Hematopoietic multipotent progenitor cell treated with erythropoietin and hydrocortisone succinate and interleukin-3 and kit ligand, for 8 days (in vitro differentiated cells): ENCODE data around the gene SLC27A5.
"Not testable (repeated sequence)": the region's sequence is repeated elsewhere in the genome, so short reads cannot be mapped to it uniquely, and the experiment has no call there.

Source experiments
- DNase-seq: peaks from one replicate; pipeline ENCODE4 v3.0.0-alpha.2; 2015

SLC27A5 gene

DNA sequence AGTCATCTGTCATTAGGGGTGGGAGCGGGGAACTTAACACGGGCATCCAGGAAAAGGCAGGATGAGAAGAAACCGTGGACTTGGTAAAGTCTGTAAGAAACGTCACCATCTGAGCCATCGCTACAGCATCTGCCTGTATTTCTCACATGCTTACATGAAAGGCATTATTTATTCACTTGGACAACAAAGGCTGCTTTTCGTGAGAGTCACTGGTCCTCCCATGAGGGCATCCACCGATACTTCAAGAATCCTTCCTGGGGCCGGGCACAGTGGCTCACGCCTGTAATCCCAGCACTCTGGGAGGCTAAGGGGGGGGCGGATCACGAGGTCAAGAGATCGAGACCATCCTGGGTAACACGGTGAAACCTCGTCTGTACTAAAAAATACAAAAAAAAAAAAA lies 19.5 kb downstream of the SLC27A5 start:
- no peak for DNase-seq

DNA sequence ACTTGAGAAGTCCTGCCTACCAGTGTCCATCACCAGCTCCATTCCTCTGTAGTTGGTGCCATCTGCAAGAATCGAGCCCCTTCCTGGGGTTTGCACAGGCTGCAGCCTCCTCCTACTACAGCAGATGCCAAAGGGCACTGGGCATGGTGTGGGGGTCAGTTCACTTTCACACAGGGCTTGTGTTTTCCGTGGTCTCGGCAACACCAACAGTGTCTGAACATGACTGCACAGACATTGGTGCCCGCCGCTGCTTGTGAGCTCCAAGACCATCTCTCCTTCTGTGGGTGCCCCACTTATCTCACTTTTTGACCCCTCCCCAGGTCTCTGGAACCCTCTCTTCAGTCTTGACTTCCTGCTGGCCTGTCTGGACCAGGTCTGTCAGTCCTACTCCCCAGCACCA lies 20.4 kb downstream of the SLC27A5 start:
- no peak for DNase-seq

DNA sequence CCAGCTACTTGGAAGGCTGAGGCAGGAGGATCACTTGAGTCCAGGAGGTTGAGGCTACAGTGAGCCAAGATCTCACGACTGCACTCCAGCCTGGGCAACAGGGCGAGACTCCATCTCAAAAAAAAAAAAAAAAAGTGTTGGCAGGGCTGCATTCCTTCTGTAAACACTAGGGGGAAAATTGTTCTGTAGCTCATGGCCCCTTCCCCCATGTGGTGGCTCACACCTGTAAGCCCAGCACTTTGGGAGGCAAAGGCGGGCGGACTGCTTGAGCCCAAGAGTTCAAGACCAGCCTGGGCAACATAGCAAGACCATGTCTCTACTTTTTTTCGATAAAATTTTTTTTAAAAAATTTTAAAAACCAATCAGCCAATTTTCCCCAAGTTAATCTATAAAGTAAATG lies 27.4 kb downstream of the SLC27A5 start:
- peak; percentile 33 for DNase-seq

DNA sequence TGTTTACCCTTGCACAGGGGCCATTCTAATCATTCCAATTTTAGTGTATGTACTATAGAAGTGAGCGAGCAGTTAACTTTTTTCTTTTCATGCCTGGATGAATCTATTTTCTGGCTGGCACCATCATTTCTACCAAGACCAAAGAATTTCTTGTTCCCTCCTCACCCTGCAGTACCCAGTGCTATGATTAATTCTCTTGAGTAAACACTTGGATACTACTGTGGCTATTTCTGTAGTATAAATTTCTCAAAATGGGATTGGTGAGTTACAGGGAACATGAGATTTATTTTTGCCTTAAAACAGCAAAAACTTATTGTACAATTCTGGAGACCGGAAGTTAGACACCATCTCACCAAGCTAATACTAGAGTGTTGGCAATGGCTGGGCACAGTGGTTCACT lies 28.0 kb downstream of the SLC27A5 start:
- DNase-seq = no peak

DNA sequence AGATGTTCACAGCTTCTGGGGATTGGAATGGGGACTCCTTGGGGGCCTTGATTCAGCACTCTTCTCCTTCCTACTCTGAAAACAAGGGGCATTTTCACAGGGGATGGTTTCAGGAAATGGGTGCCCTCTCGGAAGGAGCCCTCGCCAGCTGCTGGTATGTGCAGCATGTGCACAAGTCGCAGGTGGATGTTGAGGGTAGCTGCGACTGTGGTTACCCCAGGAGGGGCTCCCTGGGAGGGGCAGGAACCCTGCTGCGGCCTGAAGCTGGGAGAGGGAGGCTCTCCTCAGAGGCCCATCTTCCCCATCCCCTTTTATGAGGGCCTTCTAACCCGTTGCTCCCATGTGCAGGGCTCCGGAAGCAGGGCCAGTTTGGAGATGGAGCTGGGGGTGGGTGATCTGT lies 29.4 kb downstream of the SLC27A5 start:
- DNase-seq = no peak

DNA sequence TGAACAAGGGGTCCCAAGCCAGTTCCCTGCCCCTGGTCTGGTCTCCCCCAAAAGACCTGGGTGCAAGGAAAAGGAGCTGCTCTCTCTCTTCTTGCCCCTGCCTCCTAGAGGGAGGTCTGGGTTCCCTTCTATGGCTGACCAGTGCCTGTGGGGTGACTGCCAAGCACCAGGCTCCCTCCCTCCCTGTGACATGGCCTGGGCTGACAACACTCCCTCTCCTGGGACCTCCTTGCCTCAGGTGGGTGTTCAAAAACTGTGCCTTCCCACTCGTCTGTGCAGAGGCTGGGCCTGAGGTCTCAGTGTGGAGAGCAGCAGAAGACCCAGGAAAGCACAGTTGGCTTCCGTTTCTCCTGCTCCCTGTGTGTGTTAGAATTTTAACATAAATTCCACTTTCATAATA lies 31.0 kb downstream of the SLC27A5 start:
- no peak for DNase-seq

DNA sequence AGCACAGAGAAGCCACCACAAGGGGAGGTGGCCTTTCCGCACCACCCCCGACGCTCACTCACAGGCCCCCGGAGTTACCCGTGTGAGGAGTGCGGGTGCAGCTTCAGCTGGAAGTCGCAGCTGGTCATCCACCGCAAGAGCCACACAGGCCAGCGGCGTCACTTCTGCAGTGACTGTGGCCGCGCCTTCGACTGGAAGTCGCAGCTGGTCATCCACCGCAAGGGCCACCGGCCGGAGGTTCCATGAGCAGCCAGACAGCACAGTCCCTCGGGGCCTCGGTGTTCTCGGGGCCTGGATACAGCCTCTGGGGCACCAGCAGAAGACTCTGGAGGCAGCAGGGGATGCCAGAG lies 31.3 kb downstream of the SLC27A5 start:
- DNase-seq = no peak

DNA sequence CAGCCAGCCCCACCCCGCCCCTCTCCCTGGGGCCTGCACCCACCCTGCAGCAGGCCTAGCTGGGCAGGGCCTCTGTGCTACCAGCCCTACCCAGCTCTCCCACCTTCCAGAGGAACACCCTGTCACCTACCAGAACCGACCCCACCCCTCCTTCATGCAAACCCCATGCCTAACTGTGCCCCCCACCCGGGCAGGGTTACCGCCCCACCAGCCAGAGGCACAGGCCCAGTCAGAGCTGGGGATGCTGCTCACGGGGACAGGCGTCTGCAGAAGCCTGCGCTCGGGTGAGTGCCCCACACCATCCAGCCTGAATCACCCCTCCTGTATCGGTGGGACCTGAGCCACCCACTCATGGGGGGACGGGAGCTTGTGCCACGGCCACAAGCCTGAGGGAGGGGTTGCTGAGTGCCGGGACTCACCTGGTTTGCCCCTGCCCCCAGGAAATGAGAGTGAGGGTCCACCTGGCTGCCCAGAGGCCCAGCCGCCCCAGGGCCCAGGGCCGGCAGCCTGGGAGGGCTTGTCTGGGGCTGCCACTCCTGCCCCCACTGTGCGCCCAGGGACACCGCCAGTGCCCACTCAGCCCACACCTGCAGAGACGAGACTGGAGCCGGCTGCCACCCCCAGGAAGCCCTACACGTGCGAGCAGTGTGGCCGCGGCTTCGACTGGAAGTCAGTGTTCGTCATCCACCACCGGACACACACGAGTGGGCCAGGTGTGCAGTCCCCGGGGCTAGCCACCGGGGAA lies 31.9 kb downstream of the SLC27A5 start:
- no peak for DNase-seq

DNA sequence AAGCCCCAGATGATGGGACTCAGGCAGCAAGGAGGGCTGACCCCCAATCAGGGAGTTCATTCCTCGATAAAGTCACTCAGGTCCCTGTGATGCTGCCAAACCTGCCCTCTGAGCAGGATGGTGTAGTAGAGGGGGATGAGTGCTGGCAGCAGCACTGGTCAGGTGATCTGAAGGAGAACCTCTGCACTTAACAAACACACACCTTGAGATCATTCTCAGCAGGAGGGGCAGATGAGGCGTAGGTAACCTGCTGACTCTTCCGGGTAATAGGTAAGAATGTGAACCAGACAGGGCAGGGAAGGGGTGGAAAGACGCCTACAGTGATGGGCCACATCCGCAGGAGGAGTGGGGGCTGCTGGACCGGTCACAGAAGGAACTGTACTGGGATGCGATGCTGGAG lies 32.5 kb downstream of the SLC27A5 start:
- DNase-seq = no peak

DNA sequence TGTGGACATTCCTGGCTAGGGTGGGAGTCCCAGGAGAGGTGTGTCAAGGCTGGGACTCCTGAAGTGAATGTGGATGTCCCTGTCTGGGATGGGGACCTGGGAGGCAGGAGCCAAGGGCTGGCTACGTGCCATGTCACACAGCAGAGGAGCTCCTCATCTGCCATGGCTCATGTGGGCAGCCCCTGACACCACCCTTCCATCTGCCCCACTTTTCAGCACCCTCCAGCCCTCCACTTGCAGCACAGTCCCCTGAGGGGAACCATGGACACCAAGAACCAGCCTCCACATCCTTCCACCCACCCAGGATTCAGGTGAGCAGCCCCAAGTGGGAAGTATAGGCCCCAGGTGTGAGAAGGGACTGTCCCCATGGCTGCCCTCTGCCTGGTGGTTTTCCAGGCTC lies 33.9 kb downstream of the SLC27A5 start:
- DNase-seq = no peak

DNA sequence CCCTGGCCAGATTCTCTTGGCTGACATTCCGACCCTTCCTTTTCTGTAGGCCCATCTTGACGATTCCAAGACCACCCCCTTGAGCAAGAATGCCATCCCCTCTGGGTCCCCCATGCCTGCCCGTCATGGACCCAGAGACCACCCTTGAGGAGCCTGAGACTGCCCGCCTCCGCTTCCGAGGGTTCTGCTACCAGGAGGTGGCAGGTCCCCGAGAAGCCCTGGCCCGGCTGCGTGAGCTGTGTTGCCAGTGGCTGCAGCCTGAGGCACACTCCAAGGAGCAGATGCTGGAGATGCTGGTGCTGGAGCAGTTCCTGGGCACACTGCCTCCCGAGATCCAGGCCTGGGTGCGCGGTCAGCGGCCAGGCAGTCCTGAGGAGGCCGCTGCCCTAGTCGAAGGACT lies 34.7 kb downstream of the SLC27A5 start:
- no peak for DNase-seq

DNA sequence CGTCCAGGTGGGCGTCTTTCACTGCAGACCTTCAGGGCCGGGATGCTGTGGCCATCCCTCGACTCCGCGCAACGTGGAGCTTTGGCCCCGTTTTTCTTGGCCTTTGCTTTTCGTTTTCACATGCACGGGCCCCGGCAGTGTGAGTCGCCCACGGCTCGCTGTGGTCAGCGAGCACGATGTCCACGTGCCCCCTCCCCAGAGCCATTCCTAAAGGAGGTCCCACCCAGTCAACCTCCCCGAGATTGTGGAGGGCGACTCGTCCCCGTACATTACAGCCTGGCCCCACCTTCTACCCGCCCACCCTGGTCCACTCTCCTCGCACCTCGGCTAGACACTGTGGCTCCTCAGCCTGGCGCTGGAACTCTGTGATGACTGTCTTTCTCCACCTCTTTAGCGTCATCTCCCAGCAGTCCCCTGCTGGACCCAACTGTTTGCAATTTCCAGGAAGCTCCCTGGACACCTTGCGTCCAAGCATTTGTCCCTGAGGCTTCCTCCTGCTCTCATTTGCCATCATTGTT lies 35.2 kb downstream of the SLC27A5 start:
- DNase-seq = peak; percentile 36

DNA sequence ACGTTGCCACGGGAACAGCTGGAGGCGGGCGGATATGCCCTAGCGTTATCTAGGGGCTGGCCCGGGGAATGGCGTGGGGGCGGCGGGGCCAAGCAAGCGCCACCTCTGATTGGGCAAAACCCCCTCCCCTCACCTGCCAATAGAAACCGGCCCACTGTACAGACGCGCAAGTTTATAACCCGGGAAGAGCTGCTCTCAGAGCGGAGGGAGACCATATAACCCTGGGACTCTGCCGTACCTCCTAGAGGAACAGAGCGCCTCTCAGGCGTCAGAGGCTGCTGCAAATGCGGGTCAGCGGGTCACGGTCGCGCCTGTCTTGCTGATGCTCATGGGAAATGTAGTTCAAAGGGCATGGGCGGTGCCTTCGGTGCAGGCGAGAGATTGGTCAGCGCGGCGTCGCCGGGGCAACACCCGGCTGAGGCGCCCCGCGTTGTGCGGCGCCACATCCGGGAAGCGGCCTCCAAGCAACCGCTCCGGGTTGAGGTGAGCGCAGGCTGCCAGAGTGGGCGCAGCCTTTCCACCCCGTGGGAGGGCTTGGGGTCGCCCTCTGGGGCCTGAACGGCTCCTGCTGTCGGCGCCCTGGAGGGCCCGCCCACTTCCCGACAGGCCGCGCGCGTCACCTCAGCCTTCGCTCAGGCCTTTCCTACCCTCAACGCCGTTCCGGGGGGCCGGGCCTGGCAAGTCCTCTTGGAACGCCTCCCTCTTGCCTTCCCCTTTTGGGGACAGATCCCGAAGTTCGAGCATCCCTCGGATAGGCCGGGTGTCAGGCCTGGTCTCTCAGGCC lies 35.9 kb downstream of the SLC27A5 start, which contains the start of gene ZNF446:
Gene ZNF446, plus strand, starts transcription at position 639 of the 784 bp plus-strand sequence. CDS start 867 bp downstream, outside the sequence.
- DNase-seq = peak; percentile 96

DNA sequence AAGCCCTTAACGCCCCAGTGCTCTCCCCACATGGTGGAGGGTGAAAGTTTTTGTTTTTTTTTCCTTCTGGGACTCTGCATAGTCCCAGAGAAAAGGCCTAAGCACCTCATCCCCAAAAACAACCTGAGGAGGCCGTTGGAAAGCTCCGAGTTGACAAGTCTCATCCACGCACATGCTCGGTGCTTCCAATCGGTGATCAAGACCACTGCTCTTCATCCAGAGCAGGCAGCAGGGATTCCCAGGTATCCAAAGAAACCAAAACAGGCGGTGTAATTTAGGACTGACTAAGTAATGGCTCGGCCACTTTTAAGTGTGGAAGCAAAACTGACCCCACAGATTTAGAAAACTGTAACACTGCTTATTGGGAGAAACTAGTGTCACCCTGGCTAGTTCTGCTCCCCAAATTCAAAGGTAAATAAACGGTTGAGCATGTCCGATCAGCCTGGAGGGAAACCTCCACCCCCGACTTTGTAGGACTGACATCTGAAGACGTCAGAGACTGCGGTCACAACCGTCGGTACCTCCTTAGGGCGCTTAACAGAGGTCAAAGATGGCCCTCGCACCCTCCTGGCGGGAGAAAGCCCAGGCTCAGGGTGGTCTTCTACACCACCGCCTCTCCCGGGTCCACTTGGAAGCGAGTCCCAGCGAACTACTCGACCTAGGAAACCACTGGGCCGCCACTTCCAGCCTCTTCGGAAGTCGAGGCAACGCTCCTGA lies 36.6 kb downstream of the SLC27A5 start:
- DNase-seq = no peak

DNA sequence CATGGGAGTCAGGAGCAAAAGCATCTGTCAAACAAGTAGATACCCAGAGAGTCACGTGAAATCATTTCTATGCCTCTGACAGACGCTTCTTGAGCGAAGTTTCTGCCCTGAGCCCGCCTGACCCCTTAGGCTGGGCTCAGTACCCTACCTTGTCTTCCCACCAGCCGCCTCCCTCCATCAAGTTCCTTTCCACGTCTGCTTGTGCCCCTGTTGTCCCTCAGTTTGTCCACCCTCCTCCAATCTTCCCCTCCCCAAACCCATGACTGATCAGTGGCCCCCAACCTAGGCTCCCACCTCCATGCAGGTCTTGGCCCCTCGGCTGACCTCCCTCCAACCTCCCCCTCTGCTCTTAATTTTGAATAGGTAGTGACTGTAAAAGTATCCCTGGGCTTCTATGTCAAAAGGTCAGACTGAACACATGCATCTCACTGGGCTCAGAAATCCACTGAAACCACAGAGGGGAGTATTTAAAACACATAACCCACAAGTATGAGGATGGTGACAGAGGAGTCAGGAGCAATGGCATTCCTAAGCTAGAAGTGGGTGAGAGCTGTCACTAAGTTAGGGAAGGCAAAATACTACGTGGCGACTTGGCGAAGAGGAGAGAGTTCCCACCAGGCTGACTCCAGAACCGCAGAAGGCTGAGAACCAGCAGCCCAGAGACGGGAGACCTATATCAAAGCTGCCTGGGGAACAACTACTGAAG lies 37.3 kb downstream of the SLC27A5 start:
- DNase-seq = no peak

DNA sequence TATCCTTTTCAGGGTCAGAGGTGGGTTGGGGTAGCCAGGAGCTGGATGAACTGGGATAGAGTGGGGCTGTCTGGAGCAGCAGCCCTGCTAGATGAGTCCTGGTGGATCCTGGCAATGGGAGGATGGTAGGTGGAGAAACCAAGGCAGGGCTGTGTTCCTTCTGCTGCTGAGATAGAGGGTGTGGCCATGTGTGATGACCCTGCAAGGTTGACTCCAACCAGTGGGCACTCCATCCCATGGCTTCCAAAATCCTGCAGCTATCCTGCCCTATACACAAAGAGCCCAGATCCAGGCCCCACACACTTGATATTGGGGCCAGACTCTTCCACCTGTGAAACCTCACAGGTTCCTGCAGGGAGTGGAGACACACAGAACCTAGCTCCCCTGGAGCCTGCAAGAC lies 38.0 kb downstream of the SLC27A5 start:
- no peak for DNase-seq

DNA sequence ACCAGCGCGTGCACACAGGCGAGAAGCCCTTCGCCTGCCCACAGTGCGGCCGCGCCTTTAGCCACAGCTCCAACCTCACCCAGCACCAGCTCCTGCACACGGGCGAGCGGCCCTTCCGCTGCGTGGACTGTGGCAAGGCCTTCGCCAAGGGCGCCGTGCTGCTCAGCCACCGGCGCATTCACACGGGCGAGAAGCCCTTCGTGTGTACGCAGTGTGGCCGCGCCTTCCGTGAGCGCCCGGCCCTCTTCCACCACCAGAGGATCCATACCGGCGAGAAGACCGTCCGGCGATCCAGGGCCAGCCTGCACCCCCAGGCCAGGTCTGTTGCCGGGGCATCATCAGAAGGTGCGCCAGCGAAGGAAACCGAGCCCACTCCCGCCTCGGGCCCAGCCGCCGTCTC lies 40.1 kb downstream of the SLC27A5 start:
- no peak for DNase-seq

DNA sequence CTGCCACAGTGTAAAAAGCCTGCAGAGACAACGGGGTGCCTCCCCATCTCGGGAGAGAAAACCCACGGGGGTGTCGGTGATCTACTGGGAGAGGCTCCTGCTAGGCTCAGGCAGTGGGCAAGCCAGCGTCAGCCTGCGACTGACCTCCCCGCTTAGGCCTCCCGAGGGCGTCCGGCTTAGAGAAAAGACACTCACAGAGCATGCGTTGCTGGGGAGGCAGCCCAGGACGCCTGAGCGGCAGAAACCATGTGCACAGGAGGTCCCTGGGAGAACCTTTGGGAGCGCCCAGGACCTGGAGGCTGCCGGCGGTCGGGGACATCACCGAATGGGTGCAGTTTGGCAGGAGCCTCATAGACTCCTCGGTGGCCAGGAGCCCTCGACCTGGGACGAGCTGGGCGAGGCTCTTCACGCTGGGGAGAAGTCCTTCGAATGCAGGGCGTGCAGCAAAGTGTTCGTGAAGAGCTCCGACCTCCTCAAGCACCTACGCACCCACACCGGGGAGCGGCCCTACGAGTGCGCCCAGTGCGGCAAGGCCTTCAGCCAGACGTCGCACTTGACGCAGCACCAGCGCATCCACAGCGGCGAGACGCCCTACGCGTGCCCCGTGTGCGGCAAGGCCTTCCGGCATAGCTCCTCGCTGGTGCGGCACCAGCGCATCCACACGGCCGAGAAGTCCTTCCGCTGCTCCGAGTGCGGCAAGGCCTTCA lies 40.8 kb downstream of the SLC27A5 start:
- not testable (repeated sequence) for DNase-seq

DNA sequence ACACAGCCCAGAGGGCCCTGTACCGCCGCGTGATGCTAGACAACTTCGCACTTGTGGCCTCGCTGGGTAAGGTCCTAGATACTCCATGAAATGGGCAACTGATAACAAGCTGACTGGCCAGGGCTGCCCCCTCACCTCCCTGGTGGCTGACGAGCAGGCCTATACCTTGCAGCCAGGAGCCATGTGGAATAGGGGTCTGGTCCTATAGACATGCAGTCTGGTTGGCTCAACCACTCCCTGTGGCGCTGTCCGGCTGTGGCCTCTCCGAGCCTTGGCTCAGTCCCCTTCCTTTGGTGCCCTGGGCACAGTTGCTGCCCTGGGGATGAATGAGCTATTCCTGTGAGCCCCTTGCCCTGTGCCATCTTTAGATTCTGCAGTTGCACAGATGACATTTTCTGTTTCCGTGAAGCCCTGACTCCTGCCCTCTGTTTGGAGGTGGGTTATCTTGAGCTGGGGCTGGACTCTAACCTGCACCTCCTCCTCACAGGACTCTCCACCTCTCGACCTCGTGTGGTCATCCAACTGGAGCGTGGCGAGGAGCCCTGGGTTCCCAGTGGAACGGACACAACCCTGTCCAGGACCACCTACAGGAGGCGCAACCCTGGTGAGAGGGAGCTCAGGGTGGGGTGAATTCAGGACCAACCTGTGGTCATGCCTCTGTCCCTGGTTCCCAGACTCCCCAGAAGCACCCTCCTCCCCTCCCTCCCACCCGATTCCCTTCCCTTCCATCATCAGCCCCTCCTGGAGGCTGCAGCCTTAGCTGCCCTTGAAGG lies 42.4 kb downstream of the SLC27A5 start:
- no peak for DNase-seq

DNA sequence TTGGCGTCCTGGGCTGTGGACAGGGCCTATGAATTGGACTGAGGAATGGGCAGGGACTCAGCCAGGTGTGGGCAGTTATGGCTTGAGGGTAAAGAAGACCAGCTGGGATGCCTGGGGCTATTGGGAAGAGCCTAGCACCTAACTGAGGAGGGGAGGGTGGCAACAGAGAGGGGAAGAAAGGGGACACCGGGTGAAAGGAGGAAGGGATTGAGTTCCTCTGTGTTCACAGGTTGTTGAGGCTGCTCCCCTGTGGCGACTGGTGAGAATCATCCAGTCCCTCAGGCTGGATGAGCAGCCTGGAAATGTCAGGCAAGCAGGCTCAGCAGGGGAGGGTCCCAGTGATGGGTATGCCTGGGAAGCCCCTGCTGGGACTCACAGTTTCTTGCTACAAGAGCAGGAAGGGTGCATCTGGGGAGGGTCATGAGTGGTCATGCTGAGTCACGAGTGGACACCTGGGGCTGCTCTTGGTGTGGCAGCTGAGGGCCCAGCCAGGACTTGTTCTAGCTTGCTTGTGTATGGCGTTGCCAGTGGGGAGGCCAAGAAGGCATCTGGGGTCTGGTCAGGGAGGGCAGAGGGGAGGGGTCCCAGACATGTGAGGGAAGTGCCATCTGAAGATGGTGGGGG lies 43.5 kb downstream of the SLC27A5 start:
- no peak for DNase-seq
